CD14-positive monocyte (primary cell): ENCODE measurements around the gene BMERB1. TPM values are rescaled to one million over a fixed set of nuclear protein-coding genes. Genes with fewer than 3 reads are reported as not detected.

ENCODE experiments used
- DNase-seq, 3 donors: peaks; one replicate each; pipeline ENCODE4 v3.0.0-alpha.2; 2011 to 2022
- H2AFZ ChIP-seq: 2 replicates; pipeline ENCODE4 v1.6.0; 2012; ENCODE audit warnings: mild to moderate bottlenecking, low read depth, low read length, inconsistent platforms; ENCODE audit not compliant: insufficient read depth, poor library complexity, severe bottlenecking
- H3K27ac ChIP-seq, 2 donors: 1 replicate in 1 of 2; 2 replicates in 1 of 2; pipeline ENCODE4 v1.5.1; 2012 to 2013; ENCODE audit warnings: low read length in 2 of 2, control low read depth in 1 of 2, inconsistent platforms in 1 of 2, low read depth in 1 of 2, mild to moderate bottlenecking in 1 of 2
- H3K27me3 ChIP-seq, 2 donors: one replicate each; pipeline versions ENCODE4 v1.6.0 to v1.6.1; 2011 to 2013; ENCODE audit warnings: low read length in 2 of 2; ENCODE audit not compliant: control insufficient read depth in 2 of 2, insufficient read depth in 2 of 2
- H3K36me3 ChIP-seq, 2 donors: replicated peaks in 1 of 2; 1 replicate in 1 of 2; 2 replicates in 1 of 2; pipeline versions ENCODE4 v1.5.1 to v1.6.1; 2012 to 2013; ENCODE audit warnings: low read length in 2 of 2, control low read depth in 1 of 2, inconsistent platforms in 1 of 2, mild to moderate bottlenecking in 1 of 2; ENCODE audit not compliant: insufficient read depth in 2 of 2, control insufficient read depth in 1 of 2
- H3K4me1 ChIP-seq, 2 donors: 1 replicate in 1 of 2; 2 replicates in 1 of 2; pipeline versions ENCODE4 v1.5.1 to v1.6.1; 2012 to 2013; ENCODE audit warnings: low read length in 2 of 2, control low read depth in 1 of 2, inconsistent platforms in 1 of 2, mild to moderate bottlenecking in 1 of 2, moderate library complexity in 1 of 2; ENCODE audit not compliant: insufficient read depth in 2 of 2, control insufficient read depth in 1 of 2
- H3K4me2 ChIP-seq: replicated peaks from 2 replicates; pipeline ENCODE3; 2012; ENCODE audit warnings: low read length, moderate library complexity, mild to moderate bottlenecking; ENCODE audit not compliant: poor library complexity, severe bottlenecking; ENCODE audit errors: extremely low read depth
- H3K4me3 ChIP-seq, 3 experiments: fragments of 200-600 bp in 1 of 3; sonication (generic) in 1 of 3; replicated peaks in 1 of 3; 1 replicate in 2 of 3; 2 replicates in 1 of 3; pipeline ENCODE4 v1.5.1; 2011 to 2013; ENCODE audit warnings: low read length in 3 of 3, mild to moderate bottlenecking in 3 of 3, control low read depth in 2 of 3, low read depth in 2 of 3, inconsistent platforms in 1 of 3, moderate library complexity in 1 of 3
- H3K79me2 ChIP-seq: 2 replicates; pipeline ENCODE4 v1.6.0; 2012; ENCODE audit warnings: mild to moderate bottlenecking, control low read depth, inconsistent platforms, low read length, moderate library complexity; ENCODE audit not compliant: insufficient read depth
- H3K9ac ChIP-seq: 2 replicates; pipeline ENCODE4 v1.6.0; 2017; ENCODE audit warnings: low read length, mild to moderate bottlenecking; ENCODE audit not compliant: insufficient read depth, poor library complexity, severe bottlenecking
- H3K9me3 ChIP-seq, 2 donors: replicated peaks in 1 of 2; 1 replicate in 1 of 2; 2 replicates in 1 of 2; pipeline versions ENCODE4 v1.5.1 to v1.6.1; 2012 to 2013; ENCODE audit warnings: low read length in 2 of 2, control low read depth in 1 of 2; ENCODE audit not compliant: control insufficient read depth in 1 of 2, insufficient read depth in 1 of 2
- H4K20me1 ChIP-seq: 2 replicates; pipeline ENCODE4 v1.6.0; 2012; ENCODE audit warnings: mild to moderate bottlenecking, low read length, control low read depth, moderate library complexity; ENCODE audit not compliant: insufficient read depth
- H3K27ac Mint-ChIP-seq, 7 donors: one replicate each; pipeline ENCODE4 v1.8.0; 2020; ENCODE audit warnings: mild to moderate bottlenecking in 7 of 7, mixed read lengths in 7 of 7, moderate library complexity in 6 of 7, inconsistent platforms in 2 of 7
- H3K27me3 Mint-ChIP-seq, 3 donors: one replicate each; pipeline ENCODE4 v1.8.0; 2021 to 2022; ENCODE audit warnings: low read depth in 3 of 3, mild to moderate bottlenecking in 3 of 3, mixed read lengths in 3 of 3, moderate library complexity in 3 of 3, inconsistent platforms in 1 of 3
- H3K36me3 Mint-ChIP-seq, 2 donors: one replicate each; pipeline ENCODE4 v1.8.0; 2020; ENCODE audit warnings: mixed read lengths in 2 of 2, inconsistent platforms in 1 of 2, mild to moderate bottlenecking in 1 of 2
- H3K4me1 Mint-ChIP-seq: one replicate; pipeline ENCODE4 v1.8.0; 2020; ENCODE audit warnings: mild to moderate bottlenecking, mixed read lengths
- H3K4me3 Mint-ChIP-seq, 2 donors: one replicate each; pipeline ENCODE4 v1.8.0; 2020; ENCODE audit warnings: mild to moderate bottlenecking in 2 of 2, mixed read lengths in 2 of 2, moderate library complexity in 1 of 2
- H3K9me3 Mint-ChIP-seq, 7 donors: one replicate each; pipeline ENCODE4 v1.8.0; 2020 to 2022; ENCODE audit warnings: mixed read lengths in 7 of 7, mild to moderate bottlenecking in 6 of 7, moderate library complexity in 6 of 7, inconsistent platforms in 2 of 7
- CTCF ChIP-seq: fragments of 200-600 bp; IDR thresholded peaks from one replicate; pipeline ENCODE4 v1.8.0; 2022; ENCODE audit warnings: antibody characterized with exemption, mild to moderate bottlenecking
- WGBS: methylation state at CpG from one replicate; pipeline ENCODE4 v1.1.5; 2013; ENCODE audit warnings: missing lambda C conversion rate; ENCODE audit not compliant: insufficient coverage; 5-methylcytosine and 5-hydroxymethylcytosine counted together
- intact Hi-C, 2 donors: fragments of 100-400 bp; cut with micrococcal nuclease; formaldehyde crosslinking; loops; one replicate each; pipeline versions ENCODE4 v1.15.0 to v1.15.1; 2023
- polyA plus RNA-seq, 3 donors: library from polyadenylated mRNA; depleted of rRNA in 1 of 3; unstranded in 2 of 3; stranded (reverse) in 1 of 3; fragments of 300-500 nt in 2 of 3; fragments of >200 nt in 1 of 3; fragmentation: Illumina TruSeq in 2 of 3; gene quantifications; 1 replicate in 2 of 3; 2 replicates in 1 of 3; pipeline ENCODE4 v1.2.3, GENCODE V29; 2012 to 2021

The BMERB1 gene
- polyA plus RNA-seq, 3 donors = 0.11 to 0.28 (median 0.11) TPM

GRCh38 chr16:15415511-15415985 lies 18.8 kb upstream of the BMERB1 start:
- H3K9me3 ChIP-seq = no peaks in the 10 kb centered on the region
- H3K4me1 ChIP-seq = no peaks in the 10 kb centered on the region
- H3K4me1 Mint-ChIP-seq = no peaks in the 10 kb centered on the region
- peaks cover 2 to 8% (median 2%) of the 10 kb centered on the region in 3 donors for H3K27me3 Mint-ChIP-seq
- no peaks in the 10 kb centered on the region for H3K27me3 ChIP-seq
- no peaks in the 10 kb centered on the region for H3K36me3 ChIP-seq
- H2AFZ ChIP-seq = no peak overlapping the region
- intact Hi-C loops = no loop called here
- peaks cover 0 to 2% (median 0%) of the 10 kb centered on the region in 7 donors for H3K9me3 Mint-ChIP-seq
- DNase-seq = no peak
- no CpG with 5 or more reads among the region's 3 CpGs for WGBS
- H3K79me2 ChIP-seq = no peaks in the 10 kb centered on the region
- no peak overlapping the region for H3K9ac ChIP-seq
- H3K27ac Mint-ChIP-seq = no peak overlapping the region
- no peak for TF ChIP-seq CTCF
- H3K27ac ChIP-seq = no peak overlapping the region
- H4K20me1 ChIP-seq = no peaks in the 10 kb centered on the region
- H3K4me3 ChIP-seq = no peak overlapping the region
- no peak overlapping the region for H3K4me2 ChIP-seq
- H3K4me3 Mint-ChIP-seq = no peak overlapping the region
- H3K36me3 Mint-ChIP-seq = no peaks in the 10 kb centered on the region

GRCh38 chr16:15417197-15417596 lies 17.2 kb upstream of the BMERB1 start:
- no peaks in the 10 kb centered on the region for H3K36me3 ChIP-seq

More at GRCh38 chr16:15417197-15417596, 17.2 kb upstream of the BMERB1 start:
- no peak overlapping the region for H3K4me3 Mint-ChIP-seq
- Histone ChIP-seq H3K79me2 (no peaks in the 10 kb centered on the region), H3K4me3 (no peak overlapping the region), H2AFZ (no peak overlapping the region), H3K4me2 (no peak overlapping the region), H3K4me1 (no peaks in the 10 kb centered on the region), H3K9ac (no peak overlapping the region), H3K9me3 (no peaks in the 10 kb centered on the region), H3K27ac (no peak overlapping the region), H3K27me3 (no peaks in the 10 kb centered on the region), H4K20me1 (no peaks in the 10 kb centered on the region)
- 100% methylated on average over 2 of the region's 2 CpGs for WGBS
- H3K27me3 Mint-ChIP-seq = peaks cover 2 to 11% (median 2%) of the 10 kb centered on the region in 3 donors
- no peak overlapping the region for H3K27ac Mint-ChIP-seq
- intact Hi-C loops = no loop called here
- no peaks in the 10 kb centered on the region for H3K4me1 Mint-ChIP-seq
- no peak for TF ChIP-seq CTCF
- no peak for DNase-seq
- H3K36me3 Mint-ChIP-seq = no peaks in the 10 kb centered on the region
- H3K9me3 Mint-ChIP-seq = peaks cover 0 to 2% (median 0%) of the 10 kb centered on the region in 7 donors
